Bronchial epithelial cell (primary cell): ENCODE results near the gene C14orf93. TPM values are rescaled to one million over a fixed set of nuclear protein-coding genes. Genes with fewer than 3 reads are reported as not detected.

Experiments
- DNase-seq: peaks from one replicate; pipeline ENCODE4 v3.0.0-alpha.2; 2010; ENCODE audit warnings: low read depth
- FAIRE-seq: peaks from 2 replicates; lab custom pipeline; 2011; peaks lifted over from hg19 to GRCh38; lab: Jason Lieb, UNC
- H3K27me3 ChIP-seq: 2 replicates; pipeline ENCODE4 v1.5.1; 2011; ENCODE audit warnings: low read length; ENCODE audit not compliant: control insufficient read depth, insufficient read depth
- H3K36me3 ChIP-seq: 2 replicates; pipeline ENCODE4 v1.5.1; 2011; ENCODE audit warnings: low read length; ENCODE audit not compliant: control insufficient read depth, insufficient read depth
- H3K4me3 ChIP-seq: 2 replicates; pipeline ENCODE4 v1.5.1; 2011; ENCODE audit warnings: mild to moderate bottlenecking, low read depth, low read length, control low read depth
- total RNA-seq: library from RNA; depleted of rRNA; stranded (reverse); fragments of >200 nt; gene quantifications from 2 replicates; pipeline ENCODE4 v1.2.1, GENCODE V29; 2014
- TF ChIP-seq, protein P1 (sequence below): IDR thresholded peaks from 2 replicates; pipeline ENCODE4 v1.5.1; 2011; ENCODE audit warnings: mild to moderate bottlenecking, moderate library complexity, low read length, control low read depth, inconsistent platforms; ENCODE audit not compliant: insufficient read depth, severe bottlenecking

The C14orf93 gene
- total RNA-seq, 1 donor from 2014 or later, result 7.4 TPM

DNA sequence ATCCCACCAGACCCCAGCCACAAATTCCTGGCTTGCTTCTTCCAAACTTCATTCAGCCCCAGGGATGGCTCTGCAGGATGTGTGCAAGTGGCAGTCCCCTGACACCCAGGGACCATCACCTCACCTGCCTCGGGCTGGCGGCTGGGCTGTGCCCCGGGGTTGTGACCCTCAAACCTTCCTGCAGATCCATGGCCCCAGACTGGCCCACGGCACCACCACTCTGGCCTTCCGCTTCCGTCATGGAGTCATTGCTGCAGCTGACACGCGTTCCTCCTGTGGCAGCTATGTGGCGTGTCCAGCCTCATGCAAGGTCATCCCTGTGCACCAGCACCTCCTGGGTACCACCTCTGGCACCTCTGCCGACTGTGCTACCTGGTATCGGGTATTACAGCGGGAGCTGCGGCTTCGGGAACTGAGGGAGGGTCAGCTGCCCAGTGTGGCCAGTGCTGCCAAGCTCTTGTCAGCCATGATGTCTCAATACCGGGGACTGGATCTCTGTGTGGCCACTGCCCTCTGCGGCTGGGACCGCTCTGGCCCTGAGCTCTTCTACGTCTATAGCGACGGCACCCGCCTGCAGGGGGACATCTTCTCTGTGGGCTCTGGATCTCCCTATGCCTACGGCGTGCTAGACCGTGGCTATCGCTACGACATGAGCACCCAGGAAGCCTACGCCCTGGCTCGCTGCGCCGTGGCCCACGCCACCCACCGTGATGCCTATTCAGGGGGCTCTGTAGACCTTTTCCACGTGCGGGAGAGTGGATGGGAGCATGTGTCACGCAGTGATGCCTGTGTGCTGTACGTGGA, 32.4 kb upstream of the C14orf93 start, which contains the start of gene PSMB11:
PSMB11 (plus strand) TSS at position 51 of the 804 bp plus-strand sequence; CDS start at position 65, 14 bp downstream.
- DNase-seq (no peak), FAIRE-seq (no peak)
- no peaks in the 10 kb centered on the region for H3K27me3 ChIP-seq
- no peak within 1 kb of the TSS for H3K4me3 ChIP-seq
- TF ChIP-seq, protein P1, sequence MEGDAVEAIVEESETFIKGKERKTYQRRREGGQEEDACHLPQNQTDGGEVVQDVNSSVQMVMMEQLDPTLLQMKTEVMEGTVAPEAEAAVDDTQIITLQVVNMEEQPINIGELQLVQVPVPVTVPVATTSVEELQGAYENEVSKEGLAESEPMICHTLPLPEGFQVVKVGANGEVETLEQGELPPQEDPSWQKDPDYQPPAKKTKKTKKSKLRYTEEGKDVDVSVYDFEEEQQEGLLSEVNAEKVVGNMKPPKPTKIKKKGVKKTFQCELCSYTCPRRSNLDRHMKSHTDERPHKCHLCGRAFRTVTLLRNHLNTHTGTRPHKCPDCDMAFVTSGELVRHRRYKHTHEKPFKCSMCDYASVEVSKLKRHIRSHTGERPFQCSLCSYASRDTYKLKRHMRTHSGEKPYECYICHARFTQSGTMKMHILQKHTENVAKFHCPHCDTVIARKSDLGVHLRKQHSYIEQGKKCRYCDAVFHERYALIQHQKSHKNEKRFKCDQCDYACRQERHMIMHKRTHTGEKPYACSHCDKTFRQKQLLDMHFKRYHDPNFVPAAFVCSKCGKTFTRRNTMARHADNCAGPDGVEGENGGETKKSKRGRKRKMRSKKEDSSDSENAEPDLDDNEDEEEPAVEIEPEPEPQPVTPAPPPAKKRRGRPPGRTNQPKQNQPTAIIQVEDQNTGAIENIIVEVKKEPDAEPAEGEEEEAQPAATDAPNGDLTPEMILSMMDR, result no peak
- H3K36me3 ChIP-seq, result no peaks in the 10 kb centered on the region

DNA sequence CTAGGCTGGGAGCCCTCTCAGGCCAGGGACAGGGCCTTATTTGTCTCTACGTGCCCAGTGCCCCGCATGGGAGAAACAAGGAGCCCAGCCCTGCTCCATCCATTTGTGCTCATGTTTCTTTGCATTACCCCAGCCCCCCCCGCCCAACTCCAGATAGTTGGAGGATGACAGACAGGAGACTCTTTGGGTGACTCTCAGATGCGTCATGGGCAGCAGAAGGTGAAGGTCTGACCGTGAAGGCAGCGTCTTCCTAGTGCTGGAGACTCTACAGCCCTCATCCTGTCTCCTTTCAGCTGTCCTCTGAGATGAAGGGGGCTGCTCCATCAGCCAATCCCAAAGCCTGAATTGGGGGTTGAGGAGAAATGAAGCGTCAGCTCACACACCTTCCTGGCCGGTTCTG, 31.8 kb upstream of the C14orf93 start:
- no peak for DNase-seq
- TF ChIP-seq, protein P1, result no peak
- H3K4me3 ChIP-seq, result no peak overlapping the region
- no peaks in the 10 kb centered on the region for H3K27me3 ChIP-seq
- FAIRE-seq, result no peak
- H3K36me3 ChIP-seq, result no peaks in the 10 kb centered on the region

DNA sequence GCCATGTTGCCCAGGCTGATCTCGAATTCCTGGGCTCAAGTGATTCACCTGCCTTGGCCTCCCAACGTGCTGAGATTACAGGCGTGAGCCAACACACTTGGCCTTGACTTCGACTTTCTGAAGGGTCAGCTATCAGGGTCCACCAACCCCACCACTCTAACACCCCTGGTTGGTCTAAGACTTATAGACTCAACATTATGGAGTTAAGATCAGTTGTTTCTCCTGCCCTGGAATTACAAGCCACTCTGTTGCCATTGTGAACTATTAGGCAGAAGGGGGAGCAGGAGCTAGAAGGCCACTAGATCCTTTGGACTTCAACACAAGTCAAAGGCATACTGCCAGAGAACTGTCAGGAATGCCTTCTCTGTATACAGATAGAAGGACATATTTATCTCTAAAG, 30.2 kb upstream of the C14orf93 start:
- no peak for FAIRE-seq
- no peaks in the 10 kb centered on the region for H3K36me3 ChIP-seq
- no peaks in the 10 kb centered on the region for H3K27me3 ChIP-seq
- no peak overlapping the region for H3K4me3 ChIP-seq
- DNase-seq, result no peak
- TF ChIP-seq, protein P1, result no peak

DNA sequence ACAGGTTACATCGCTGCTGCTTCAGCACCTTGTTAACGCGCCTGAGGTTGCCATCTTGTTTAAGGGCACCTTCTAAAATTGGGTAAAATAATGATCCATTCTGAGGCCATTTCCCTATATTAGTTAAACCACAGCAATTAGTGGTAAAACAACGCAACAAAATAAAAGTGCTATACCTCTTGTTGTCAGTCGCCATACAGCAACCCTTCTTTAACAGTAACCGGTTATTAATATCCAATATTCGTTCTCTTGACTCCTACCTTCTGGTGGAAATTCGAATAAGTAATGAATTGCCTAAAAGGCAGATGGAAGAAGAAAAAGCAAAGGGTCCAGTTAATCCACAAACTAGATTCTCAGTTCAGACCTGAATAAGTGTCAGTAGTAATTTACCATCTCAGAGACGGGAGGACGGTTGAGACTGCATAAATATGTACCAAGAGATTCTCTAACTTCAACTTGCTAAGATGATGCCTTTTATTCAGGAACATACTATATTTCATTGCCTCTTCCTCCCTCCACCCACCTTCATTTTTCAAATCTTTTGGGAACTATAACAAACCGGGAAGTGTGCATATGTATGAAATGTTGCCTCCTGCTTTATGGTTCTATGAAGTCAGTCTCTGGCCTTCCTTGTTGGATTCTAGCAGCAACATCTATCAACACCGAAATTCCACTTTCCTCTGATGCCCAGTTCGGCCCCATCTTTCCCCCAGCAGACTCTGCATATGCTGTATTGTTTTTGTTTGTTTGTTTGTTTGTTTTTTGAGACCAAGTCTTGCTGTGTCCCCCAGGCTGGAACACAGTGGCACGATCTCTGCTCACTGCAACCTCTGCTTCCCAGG, 25.6 kb upstream of the C14orf93 start:
- DNase-seq (no peak), FAIRE-seq (no peak)
- Histone ChIP-seq H3K27me3 (no peaks in the 10 kb centered on the region), H3K4me3 (peak overlapping the region; percentile 60), H3K36me3 (peaks cover 11% of the 10 kb centered on the region)
- TF ChIP-seq, protein P1, result no peak

DNA sequence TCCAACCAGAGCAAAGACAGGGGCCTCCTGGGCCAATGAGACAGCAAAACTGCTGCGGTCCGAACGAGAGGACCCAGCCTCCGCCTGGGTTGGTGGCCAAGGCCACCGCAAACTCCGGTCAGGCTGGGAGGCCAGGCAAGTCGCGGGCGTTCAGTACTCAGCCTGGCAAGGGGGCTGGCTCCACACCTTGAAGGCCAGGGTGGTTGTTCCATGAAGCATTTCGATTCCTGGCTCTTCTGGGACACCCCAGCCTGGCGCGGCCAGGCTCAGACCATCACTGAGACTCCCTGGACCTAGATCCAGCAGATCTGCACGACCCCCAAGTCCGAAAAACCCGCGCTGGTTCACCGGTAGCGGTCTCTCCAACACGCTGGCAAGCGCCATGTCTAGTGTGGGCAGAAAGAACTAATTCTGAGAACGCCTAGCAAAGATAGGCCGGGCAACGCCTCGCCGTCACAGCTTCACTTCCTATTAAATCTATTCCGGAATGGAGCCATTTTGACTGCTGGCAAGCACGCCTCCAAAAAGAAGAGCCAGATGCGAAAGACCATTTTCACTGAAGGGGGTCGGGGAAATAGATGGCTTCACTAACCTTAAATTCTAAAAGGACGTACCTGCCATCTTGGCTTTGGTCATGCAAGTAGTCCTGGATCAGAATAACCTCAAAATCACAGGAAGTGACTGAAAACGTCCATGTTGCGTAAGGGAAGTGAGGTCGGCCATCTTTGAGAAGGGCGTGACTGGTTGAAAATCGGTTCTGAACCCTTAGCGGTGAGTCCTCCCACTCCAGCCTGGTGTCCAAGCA, 24.8 kb upstream of the C14orf93 start, which contains the start of gene PSMB5:
PSMB5 (minus strand) TSS at position 403 of the 805 bp plus-strand sequence; CDS start at position 384, 19 bp downstream.
- no peaks in the 10 kb centered on the region for H3K27me3 ChIP-seq
- peaks cover 12% of the 10 kb centered on the region for H3K36me3 ChIP-seq
- FAIRE-seq (peak; percentile 86), DNase-seq (peak; percentile 95)
- H3K4me3 ChIP-seq, result peak within 1 kb of the TSS; percentile 60
- TF ChIP-seq, protein P1, result no peak
